Esophagus (tissue), 2 donors: Measurements from ENCODE around the gene RASSF5. TPM values are rescaled to one million over a fixed set of nuclear protein-coding genes. Genes with fewer than 3 reads are reported as not detected.

Experiments
- H3K27ac ChIP-seq, 2 donors: one replicate each; pipeline ENCODE4 v1.5.1; 2013; ENCODE audit warnings: low read depth in 2 of 2, mild to moderate bottlenecking in 2 of 2, inconsistent platforms in 1 of 2, low read length in 1 of 2, moderate library complexity in 1 of 2
- H3K27me3 ChIP-seq, 2 donors: one replicate each; pipeline ENCODE4 v1.6.1; 2013; ENCODE audit warnings: low read length in 2 of 2, control low read depth in 1 of 2, mild to moderate bottlenecking in 1 of 2; ENCODE audit not compliant: insufficient read depth in 2 of 2, control insufficient read depth in 1 of 2
- H3K36me3 ChIP-seq, 2 donors: one replicate each; pipeline ENCODE4 v1.6.1; 2013; ENCODE audit warnings: low read length in 1 of 2; ENCODE audit not compliant: control insufficient read depth in 2 of 2, insufficient read depth in 2 of 2
- H3K4me1 ChIP-seq, 2 donors: one replicate each; pipeline ENCODE4 v1.6.1; 2013; ENCODE audit warnings: low read length in 1 of 2; ENCODE audit not compliant: control insufficient read depth in 2 of 2, insufficient read depth in 2 of 2
- H3K4me3 ChIP-seq, 2 donors: one replicate each; pipeline ENCODE4 v1.5.1; 2013; ENCODE audit warnings: low read length in 2 of 2, mild to moderate bottlenecking in 2 of 2, low read depth in 1 of 2, moderate library complexity in 1 of 2
- H3K9me3 ChIP-seq, 2 donors: one replicate each; pipeline ENCODE4 v1.6.1; 2013; ENCODE audit warnings: mild to moderate bottlenecking in 2 of 2, low read depth in 1 of 2, low read length in 1 of 2, moderate library complexity in 1 of 2; ENCODE audit not compliant: control insufficient read depth in 2 of 2, insufficient read depth in 1 of 2
- WGBS, 2 donors: extraction: QIAGEN DNeasy Blood & Tissue Kit; methylation state at CpG; one replicate each; pipeline ENCODE4 v1.1.7; 2013; 5-methylcytosine and 5-hydroxymethylcytosine counted together
- polyA plus RNA-seq, 2 donors: library from polyadenylated mRNA; stranded (reverse); fragments of 200-250 nt; gene quantifications; one replicate each; pipeline ENCODE4 v1.2.3, GENCODE V29; 2013
- donor health status: healthy with polysubstance abuse.
- donor health status: Bipolar disorder and iron deficiency.

RASSF5 gene
- polyA plus RNA-seq, 2 donors: 22.2 to 27.3 TPM

GRCh38 chr1:206510371-206510770, 3.0 kb downstream of the RASSF5 start:
- peaks cover 9 to 22% of the 10 kb centered on the region in 2 donors for H3K4me1 ChIP-seq

GRCh38 chr1:206511362-206512057, 4.2 kb downstream of the RASSF5 start:
- Histone ChIP-seq H3K27ac (peak overlapping the region; percentile 17 to 93), H3K36me3 (peaks cover 0 to 3% of the 10 kb centered on the region in 2 donors), H3K27me3 (no peaks in the 10 kb centered on the region), H3K4me1 (peaks cover 6 to 18% of the 10 kb centered on the region in 2 donors), H3K4me3 (no peak overlapping the region), H3K9me3 (no peaks in the 10 kb centered on the region)
- WGBS, 2 donors: 78 to 79% methylated on average over 14 of the region's 14 CpGs

More at GRCh38 chr1:206510371-206510770, 3.0 kb downstream of the RASSF5 start:
- no peaks in the 10 kb centered on the region for H3K9me3 ChIP-seq
- H3K36me3 ChIP-seq: peaks cover 0 to 3% of the 10 kb centered on the region in 2 donors
- no peaks in the 10 kb centered on the region for H3K27me3 ChIP-seq
- WGBS, 2 donors: 55 to 72% methylated on average over 5 of the region's 5 CpGs
- peak overlapping the region; percentile 38 to 73 for H3K27ac ChIP-seq
- H3K4me3 ChIP-seq: peak overlapping the region; percentile 1 to 20

- Histone ChIP-seq H3K4me3 (peak overlapping the region in 1 of 2 donors; percentile 13), H3K27me3 (no peaks in the 10 kb centered on the region), H3K27ac (peak overlapping the region; percentile 93 to 97), H3K4me1 (peaks cover 5 to 18% of the 10 kb centered on the region in 2 donors), H3K36me3 (peaks cover 0 to 3% of the 10 kb centered on the region in 2 donors), H3K9me3 (no peaks in the 10 kb centered on the region)
- WGBS, 2 donors: 37 to 43% methylated on average over 14 of the region's 14 CpGs
Measured at GRCh38 chr1:206512058-206512850, 4.9 kb downstream of the RASSF5 start.

DNA sequence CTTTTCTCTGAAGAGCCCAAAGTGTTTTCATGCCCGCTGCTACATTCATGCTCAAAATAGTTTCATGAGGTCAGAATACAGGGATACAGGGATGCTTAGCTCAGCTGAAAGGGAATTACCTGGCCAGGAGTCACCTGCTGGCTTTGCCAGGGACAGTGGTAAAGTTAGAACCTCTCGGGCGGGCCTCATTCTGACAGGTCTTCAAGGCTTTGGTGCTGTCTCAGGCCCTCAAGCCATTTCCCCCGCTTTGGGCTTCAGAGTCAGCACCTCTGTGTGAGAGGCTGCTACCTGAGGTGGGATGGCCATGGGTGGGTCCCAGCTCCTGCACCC, 5.5 kb downstream of the RASSF5 start:
- WGBS, 2 donors: 60 to 72% methylated on average over 4 of the region's 4 CpGs
- Histone ChIP-seq H3K4me3 (no peak overlapping the region), H3K9me3 (no peaks in the 10 kb centered on the region), H3K4me1 (peaks cover 5 to 18% of the 10 kb centered on the region in 2 donors), H3K27me3 (no peaks in the 10 kb centered on the region), H3K27ac (peak overlapping the region; percentile 93 to 97), H3K36me3 (peaks cover 0 to 3% of the 10 kb centered on the region in 2 donors)

DNA sequence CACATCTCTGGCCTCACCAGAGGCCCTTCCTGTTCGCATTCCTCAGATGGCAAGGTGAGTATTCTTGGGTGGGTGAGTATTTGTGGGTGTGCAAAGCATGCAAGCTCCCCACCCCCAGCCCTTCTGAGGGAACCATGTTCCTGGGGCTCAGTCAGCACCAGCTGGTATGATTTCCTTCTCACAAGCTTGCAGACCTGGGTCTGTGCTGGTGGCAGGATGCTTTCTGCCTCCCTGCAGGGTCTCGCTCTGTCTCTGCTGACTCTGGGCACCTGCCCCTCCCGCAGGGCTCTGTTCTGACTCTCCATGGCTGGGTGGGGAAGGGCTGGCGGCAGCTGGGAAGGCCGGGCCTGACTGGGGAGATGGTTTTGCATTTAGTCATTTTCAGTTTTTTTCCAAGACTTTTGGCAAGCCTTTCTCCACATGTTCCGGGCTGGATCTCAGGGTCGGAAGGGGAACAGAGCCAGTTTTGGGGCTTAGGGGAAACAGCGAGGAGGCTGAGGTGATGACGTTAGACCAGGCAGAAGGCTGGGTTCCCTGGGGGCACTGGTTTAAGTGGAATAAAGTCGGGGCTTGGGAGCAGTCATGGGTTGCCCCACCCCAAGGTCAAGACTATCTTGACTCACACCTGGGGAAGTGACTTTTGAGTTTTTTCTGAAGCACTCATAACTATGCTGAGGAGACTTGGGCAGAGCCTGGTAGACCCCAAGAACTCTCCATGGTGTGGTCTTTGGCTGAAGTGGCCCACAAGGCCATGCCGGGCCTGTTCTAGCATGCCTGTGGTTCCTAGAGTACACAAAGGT, 6.2 kb downstream of the RASSF5 start:
- peak overlapping the region; percentile 93 to 97 for H3K27ac ChIP-seq
- 32 to 45% methylated on average over 11 of the region's 11 CpGs for WGBS, 2 donors

GRCh38 chr1:206514813-206515387, 7.6 kb downstream of the RASSF5 start:
- WGBS, 2 donors: 57 to 73% methylated on average over 5 of the region's 5 CpGs
- H3K27ac ChIP-seq: peak overlapping the region; percentile 73 to 93

More for the DNA sequence above, 6.2 kb downstream of the RASSF5 start:
- Histone ChIP-seq H3K27me3 (no peaks in the 10 kb centered on the region), H3K4me1 (peaks cover 5 to 18% of the 10 kb centered on the region in 2 donors), H3K36me3 (peaks cover 0 to 3% of the 10 kb centered on the region in 2 donors), H3K4me3 (no peak overlapping the region), H3K9me3 (no peaks in the 10 kb centered on the region)

DNA sequence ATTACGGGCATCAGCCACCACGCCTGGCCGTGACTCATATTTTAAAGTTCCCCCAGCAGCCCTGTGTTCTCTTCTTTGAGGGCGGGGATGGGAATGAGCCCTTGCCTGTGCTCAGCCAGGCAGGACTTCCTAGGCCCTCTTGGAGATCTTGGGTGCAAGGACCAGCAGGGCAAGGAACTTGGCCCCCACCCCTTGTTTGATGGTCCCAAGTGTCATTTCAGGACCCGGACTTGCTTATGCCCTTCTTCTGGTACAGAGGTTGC, 9.3 kb downstream of the RASSF5 start:
- Histone ChIP-seq H3K4me1 (peaks cover 4 to 13% of the 10 kb centered on the region in 2 donors), H3K4me3 (no peak overlapping the region), H3K36me3 (peaks cover 0 to 3% of the 10 kb centered on the region in 2 donors), H3K9me3 (no peaks in the 10 kb centered on the region), H3K27ac (peak overlapping the region in 1 of 2 donors; percentile 47), H3K27me3 (no peaks in the 10 kb centered on the region)
- WGBS, 2 donors: 60 to 84% methylated on average over 5 of the region's 5 CpGs

More at GRCh38 chr1:206514813-206515387, 7.6 kb downstream of the RASSF5 start:
- Histone ChIP-seq H3K4me1 (peaks cover 5 to 18% of the 10 kb centered on the region in 2 donors), H3K27me3 (no peaks in the 10 kb centered on the region), H3K36me3 (peaks cover 0 to 3% of the 10 kb centered on the region in 2 donors), H3K9me3 (no peaks in the 10 kb centered on the region), H3K4me3 (no peak overlapping the region)

DNA sequence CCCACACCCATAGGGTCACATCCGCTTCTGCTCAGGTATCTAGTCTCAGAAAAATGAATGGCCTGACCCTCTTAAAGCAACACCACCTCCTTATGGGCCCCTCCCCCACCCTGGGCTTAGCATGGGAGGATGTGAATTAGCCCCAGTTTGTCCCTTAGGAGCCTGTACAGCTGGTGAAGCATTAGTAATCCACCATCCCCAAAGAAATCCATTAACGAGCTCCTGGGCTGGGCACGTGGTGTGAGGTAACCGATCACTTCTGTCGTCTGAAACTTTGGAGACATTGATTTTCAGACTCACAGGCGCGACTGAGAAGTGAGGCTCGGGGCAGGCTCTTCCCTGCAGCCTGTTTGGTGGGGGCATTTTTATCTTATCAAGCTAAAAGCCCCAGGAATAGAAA, 10.5 kb downstream of the RASSF5 start:
- Histone ChIP-seq H3K27me3 (no peaks in the 10 kb centered on the region), H3K36me3 (peaks cover 0 to 3% of the 10 kb centered on the region in 2 donors), H3K9me3 (no peaks in the 10 kb centered on the region), H3K4me3 (no peak overlapping the region), H3K4me1 (peaks cover 2 to 16% of the 10 kb centered on the region in 2 donors), H3K27ac (no peak overlapping the region)
- WGBS, 2 donors: 90 to 91% methylated on average over 8 of the region's 8 CpGs

- Histone ChIP-seq H3K36me3 (peaks cover 0 to 3% of the 10 kb centered on the region in 2 donors), H3K27me3 (no peaks in the 10 kb centered on the region), H3K27ac (no peak overlapping the region), H3K4me1 (peaks cover 0 to 12% of the 10 kb centered on the region in 2 donors), H3K4me3 (no peak overlapping the region), H3K9me3 (no peaks in the 10 kb centered on the region)
- WGBS, 2 donors: 92 to 93% methylated on average over 18 of the region's 18 CpGs
Measured at GRCh38 chr1:206518206-206518605, 10.9 kb downstream of the RASSF5 start.
